Measurements from ENCODE around the gene OR9Q2. TPM values are rescaled to one million over a fixed set of nuclear protein-coding genes. Genes with fewer than 3 reads are reported as not detected.

OR9Q2 gene, protein sequence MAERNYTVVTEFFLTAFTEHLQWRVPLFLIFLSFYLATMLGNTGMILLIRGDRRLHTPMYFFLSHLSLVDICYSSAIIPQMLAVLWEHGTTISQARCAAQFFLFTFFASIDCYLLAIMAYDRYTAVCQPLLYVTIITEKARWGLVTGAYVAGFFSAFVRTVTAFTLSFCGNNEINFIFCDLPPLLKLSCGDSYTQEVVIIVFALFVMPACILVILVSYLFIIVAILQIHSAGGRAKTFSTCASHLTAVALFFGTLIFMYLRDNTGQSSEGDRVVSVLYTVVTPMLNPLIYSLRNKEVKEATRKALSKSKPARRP
- not detected in 2 replicates for total RNA-seq

DNA sequence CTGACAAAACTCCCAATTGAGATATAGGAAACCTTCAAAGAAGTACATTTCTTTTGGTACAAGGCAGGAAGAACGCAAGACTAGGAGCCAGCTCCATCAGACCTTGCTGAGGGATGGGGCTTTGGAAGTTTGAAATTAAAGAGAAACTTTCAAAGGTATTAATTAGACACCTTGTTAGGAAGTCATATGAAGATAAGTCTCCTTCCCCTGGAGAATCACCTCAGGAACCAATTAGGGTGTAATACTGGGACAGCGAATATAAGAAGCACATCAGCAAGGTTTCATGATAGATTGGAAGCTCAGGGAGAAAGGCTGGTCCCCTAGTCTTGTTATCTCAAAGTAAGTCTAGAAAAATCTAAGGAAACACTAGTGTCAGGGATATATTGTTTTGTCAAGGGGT lies at the start of gene OR9Q2:
Gene OR9Q2 (plus strand): TSS at position 301 of the 400 bp plus-strand sequence. CDS start 1,421 bp downstream, outside the sequence.

DNA sequence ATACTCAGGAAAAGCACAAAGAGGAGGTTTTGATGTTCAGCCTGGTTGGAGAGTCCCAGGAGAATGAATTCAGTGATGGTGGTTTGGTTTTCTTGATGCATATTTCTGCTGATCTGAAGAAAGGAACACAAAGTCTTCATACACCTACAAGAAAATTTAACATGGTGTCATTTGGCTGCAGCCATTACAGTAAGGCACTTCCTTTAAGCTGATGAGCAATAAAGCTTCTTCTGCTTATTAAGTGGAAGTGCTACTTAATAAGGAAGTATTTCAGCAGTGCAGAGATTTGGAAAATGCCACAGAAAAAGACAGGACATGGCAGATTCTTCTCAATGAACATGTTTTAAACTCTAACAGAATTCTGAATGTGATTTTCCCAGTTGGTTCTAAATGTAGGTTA lies 15.2 kb downstream of the OR9Q2 start, which contains the start of gene OR1S2:
Gene OR1S2 (minus strand): TSS at position 101 of the 400 bp plus-strand sequence. CDS start 0 bp downstream, at position 101.

DNA sequence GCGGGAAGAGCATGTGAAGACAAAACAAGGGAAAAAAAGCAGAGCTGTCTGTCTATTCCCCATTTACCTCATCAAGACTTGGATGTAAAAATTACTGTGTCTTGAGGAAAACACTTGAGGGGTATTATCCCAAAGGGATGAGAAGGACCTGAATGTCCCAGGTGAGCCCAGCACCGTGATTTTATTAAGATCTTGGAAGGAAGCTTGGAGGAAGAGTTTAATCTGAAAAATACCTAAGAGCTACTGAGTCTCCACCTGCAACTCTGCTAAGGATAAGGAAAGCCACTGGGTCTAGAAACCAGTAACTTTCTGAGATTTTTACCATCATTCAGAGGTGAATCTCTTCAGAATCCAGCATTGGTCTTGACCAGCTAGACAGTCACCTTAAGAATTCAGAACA lies 23.6 kb downstream of the OR9Q2 start, which contains the start of gene OR1S1:
Gene OR1S1 (plus strand): TSS at position 301 of the 400 bp plus-strand sequence.

Other genes starting within 250 kb of the OR9Q2 start
- gene OR9Q1, start 165.2 kb upstream of the OR9Q2 start, total RNA-seq, result not detected in 2 replicates
- not detected in 2 replicates for gene OR6Q1, start 158.1 kb upstream of the OR9Q2 start, total RNA-seq
- gene OR9I1, start 63.5 kb upstream of the OR9Q2 start, total RNA-seq, result not detected in 2 replicates
- not detected in 2 replicates for gene OR1S2, start 15.1 kb downstream of the OR9Q2 start, total RNA-seq
- not detected in 2 replicates for gene OR1S1, start 23.6 kb downstream of the OR9Q2 start, total RNA-seq
- not detected in 2 replicates for gene OR10Q1, start 39.8 kb downstream of the OR9Q2 start, total RNA-seq
- under 0.01 TPM in 1 of 2 replicates, not detected in the other for gene OR10W1, start 79.2 kb downstream of the OR9Q2 start, total RNA-seq
- gene OR5B17, start 170.0 kb downstream of the OR9Q2 start, total RNA-seq, result not detected in 2 replicates
- gene OR5B3, start 217.8 kb downstream of the OR9Q2 start, total RNA-seq, result not detected in 2 replicates
- not detected in 2 replicates for gene OR5B2, start 239.1 kb downstream of the OR9Q2 start, total RNA-seq

Data from bladder microvascular endothelial cell (primary cell).